Measurements from ENCODE around the gene SPEM3.
A peak's percentile ranks its signal among the peaks of the same experiment; 100 is the strongest.

The SPEM3 gene

DNA sequence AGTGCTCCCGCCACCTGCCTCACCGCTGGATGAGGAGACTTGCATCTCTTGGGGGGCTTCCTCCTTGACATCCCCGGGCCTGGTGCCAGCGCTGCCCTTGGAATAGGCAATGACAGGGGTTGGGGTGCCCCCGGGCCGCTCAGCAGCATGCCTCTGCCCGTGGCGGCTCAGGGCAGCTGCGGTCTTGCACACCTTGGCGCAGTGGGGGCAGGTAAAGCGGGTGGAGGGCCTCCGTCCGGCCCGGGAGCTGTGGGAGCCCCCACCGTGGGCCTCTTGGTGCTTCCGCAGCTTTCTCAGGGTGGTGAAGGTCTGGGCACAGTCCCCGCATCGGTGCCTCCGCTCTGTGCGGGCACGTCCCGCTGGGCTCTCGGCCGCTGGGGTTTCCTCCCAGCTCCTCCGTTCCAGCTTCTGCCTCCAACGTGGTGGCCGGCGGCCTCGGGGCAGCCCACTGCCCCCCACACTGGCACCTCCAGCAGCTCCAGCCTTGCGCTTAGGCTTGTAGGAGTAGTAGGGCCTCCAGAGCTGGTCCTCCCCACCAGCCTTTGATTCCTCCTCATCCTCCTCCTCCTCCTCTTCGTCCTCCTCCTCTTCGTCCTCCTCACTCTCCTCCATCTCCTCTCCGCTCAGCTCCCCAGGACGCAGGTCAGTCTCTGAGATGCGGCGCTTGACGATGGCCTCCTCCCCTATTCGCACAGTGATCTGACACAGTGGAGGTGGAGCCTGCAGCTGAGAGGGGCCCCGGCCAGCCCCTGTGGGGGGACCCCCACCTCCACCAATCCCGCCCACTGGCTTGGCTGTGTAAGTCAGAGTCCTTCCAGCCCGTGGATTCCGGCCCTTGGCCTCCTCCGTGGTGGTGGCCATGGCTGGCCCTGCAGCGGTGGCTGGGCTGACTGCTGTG lies 34.1 kb downstream of the SPEM3 start:
- Histone ChIP-seq H3K36me3 (ENCODE audit: control insufficient read depth in 2 of 2, insufficient read depth in 2 of 2, low read length in 2 of 2) (peaks cover 10 to 20% of the 10 kb centered on the region in 2 donors), H3K4me1 (ENCODE audit: control insufficient read depth in 2 of 2, insufficient read depth in 2 of 2, low read length in 2 of 2) (peaks cover 0 to 3% of the 10 kb centered on the region in 2 donors), H3K9ac (ENCODE audit: low read depth in 1 of 2, low read length in 2 of 2) (no peak overlapping the region), H3K4me3 (ENCODE audit: low read length in 2 of 2) (no peak overlapping the region), H3K27ac (ENCODE audit: low read depth in 2 of 2, low read length in 2 of 2) (no peak overlapping the region), H3K9me3 (ENCODE audit: control insufficient read depth in 2 of 2, low read length in 2 of 2) (no peaks in the 10 kb centered on the region), H3K27me3 (ENCODE audit: control insufficient read depth in 2 of 2, insufficient read depth in 2 of 2, low read length in 2 of 2) (no peaks in the 10 kb centered on the region)

DNA sequence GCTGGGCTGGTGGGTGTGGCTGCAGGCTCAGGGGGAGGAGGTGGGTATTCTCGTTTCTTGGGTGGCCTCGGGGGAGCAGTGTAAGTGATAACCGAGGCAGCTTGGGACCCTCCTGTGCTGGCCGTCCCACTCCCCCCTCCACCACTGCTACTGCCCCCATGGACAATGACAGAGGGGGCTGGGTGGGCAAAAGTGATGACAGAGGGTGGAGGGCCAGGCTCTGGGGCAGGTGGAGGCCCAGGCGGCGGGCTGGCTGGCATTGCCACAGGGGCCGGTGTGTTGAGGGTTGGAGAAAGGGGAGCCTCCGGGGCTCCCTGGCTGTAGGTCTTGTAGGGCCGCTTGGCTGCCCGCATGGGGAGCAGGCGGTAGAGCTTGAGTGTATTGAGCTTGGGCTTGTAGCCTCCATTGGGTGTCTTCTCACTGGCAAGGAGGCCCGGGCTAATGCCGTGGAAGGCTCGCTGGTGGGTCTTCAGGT lies 34.8 kb downstream of the SPEM3 start:
- H3K27ac ChIP-seq (ENCODE audit: low read depth in 2 of 2, low read length in 2 of 2) = no peak overlapping the region
- H3K36me3 ChIP-seq (ENCODE audit: control insufficient read depth in 2 of 2, insufficient read depth in 2 of 2, low read length in 2 of 2) = peaks cover 10 to 20% of the 10 kb centered on the region in 2 donors
- no peaks in the 10 kb centered on the region for H3K27me3 ChIP-seq (ENCODE audit: control insufficient read depth in 2 of 2, insufficient read depth in 2 of 2, low read length in 2 of 2)
- no peak overlapping the region for H3K4me3 ChIP-seq (ENCODE audit: low read length in 2 of 2)
- peaks cover 0 to 3% of the 10 kb centered on the region in 2 donors for H3K4me1 ChIP-seq (ENCODE audit: control insufficient read depth in 2 of 2, insufficient read depth in 2 of 2, low read length in 2 of 2)
- H3K9me3 ChIP-seq (ENCODE audit: control insufficient read depth in 2 of 2, low read length in 2 of 2) = no peaks in the 10 kb centered on the region
- no peak overlapping the region for H3K9ac ChIP-seq (ENCODE audit: low read depth in 1 of 2, low read length in 2 of 2)

DNA sequence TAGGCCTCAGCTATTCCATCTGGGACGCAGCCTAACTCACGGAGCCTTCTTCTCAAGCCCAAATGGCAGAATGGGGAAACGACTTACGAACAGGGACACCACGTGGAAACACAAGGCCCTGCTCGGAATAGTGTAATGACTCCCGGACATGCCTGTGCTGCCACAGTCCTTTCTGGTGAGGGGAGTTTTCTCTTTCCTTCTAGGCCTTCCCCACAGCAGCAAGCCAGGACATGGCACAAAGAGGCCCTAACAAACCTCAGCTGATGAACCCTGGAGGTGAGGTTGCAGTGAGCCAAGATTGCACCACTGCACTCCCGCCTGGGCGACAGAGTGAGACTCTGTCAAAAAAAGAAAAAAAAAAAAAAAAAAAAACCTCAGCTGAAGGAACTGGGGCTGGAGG lies 35.4 kb downstream of the SPEM3 start:
- Histone ChIP-seq H3K9me3 (ENCODE audit: control insufficient read depth in 2 of 2, low read length in 2 of 2) (no peaks in the 10 kb centered on the region), H3K36me3 (ENCODE audit: control insufficient read depth in 2 of 2, insufficient read depth in 2 of 2, low read length in 2 of 2) (peaks cover 10 to 22% of the 10 kb centered on the region in 2 donors)

DNA sequence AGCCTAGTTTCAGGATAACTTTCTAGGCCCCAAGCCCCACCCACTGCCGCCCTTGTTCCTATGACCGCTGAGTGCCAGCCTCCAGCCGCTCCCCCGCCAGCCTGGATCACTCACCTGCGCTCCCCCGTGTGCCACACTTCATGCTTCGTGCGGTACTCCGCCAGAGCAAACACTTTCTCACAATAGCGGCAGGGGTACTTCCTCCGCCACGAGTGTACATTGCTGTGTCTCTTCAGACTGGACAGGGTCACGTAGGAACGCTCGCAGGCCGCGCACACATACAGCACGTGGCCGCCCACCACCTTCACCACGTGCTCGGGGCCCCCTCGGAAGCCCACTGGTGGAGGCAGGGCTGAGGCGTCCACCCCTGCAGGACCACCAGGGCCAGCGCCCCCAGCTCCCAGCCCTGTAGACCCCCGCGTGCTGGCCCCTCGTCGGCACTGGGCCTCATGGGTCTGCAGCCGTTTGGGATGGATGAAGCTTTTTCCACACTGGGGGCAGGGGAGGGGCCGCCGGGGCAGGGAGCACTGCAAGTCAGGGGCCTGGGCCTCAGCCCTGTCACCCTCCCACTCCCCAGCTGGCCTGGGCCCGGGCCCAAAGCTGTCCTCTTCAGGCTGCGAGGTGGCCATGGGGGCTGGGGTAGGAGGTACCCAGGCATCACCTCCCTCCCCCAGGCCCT lies 37.1 kb downstream of the SPEM3 start:
- no peaks in the 10 kb centered on the region for H3K9me3 ChIP-seq (ENCODE audit: control insufficient read depth in 2 of 2, low read length in 2 of 2)
- peaks cover 0 to 3% of the 10 kb centered on the region in 2 donors for H3K4me1 ChIP-seq (ENCODE audit: control insufficient read depth in 2 of 2, insufficient read depth in 2 of 2, low read length in 2 of 2)
- H3K27ac ChIP-seq (ENCODE audit: low read depth in 2 of 2, low read length in 2 of 2) = no peak overlapping the region
- H3K4me3 ChIP-seq (ENCODE audit: low read length in 2 of 2) = no peak overlapping the region
- H3K9ac ChIP-seq (ENCODE audit: low read depth in 1 of 2, low read length in 2 of 2) = no peak overlapping the region
- H3K36me3 ChIP-seq (ENCODE audit: control insufficient read depth in 2 of 2, insufficient read depth in 2 of 2, low read length in 2 of 2) = peaks cover 10 to 22% of the 10 kb centered on the region in 2 donors
- no peaks in the 10 kb centered on the region for H3K27me3 ChIP-seq (ENCODE audit: control insufficient read depth in 2 of 2, insufficient read depth in 2 of 2, low read length in 2 of 2)

More for the DNA sequence above, 35.4 kb downstream of the SPEM3 start:
- H3K4me1 ChIP-seq (ENCODE audit: control insufficient read depth in 2 of 2, insufficient read depth in 2 of 2, low read length in 2 of 2) = peaks cover 0 to 3% of the 10 kb centered on the region in 2 donors
- no peak overlapping the region for H3K9ac ChIP-seq (ENCODE audit: low read depth in 1 of 2, low read length in 2 of 2)
- H3K27me3 ChIP-seq (ENCODE audit: control insufficient read depth in 2 of 2, insufficient read depth in 2 of 2, low read length in 2 of 2) = no peaks in the 10 kb centered on the region
- H3K4me3 ChIP-seq (ENCODE audit: low read length in 2 of 2) = no peak overlapping the region
- H3K27ac ChIP-seq (ENCODE audit: low read depth in 2 of 2, low read length in 2 of 2) = no peak overlapping the region

DNA sequence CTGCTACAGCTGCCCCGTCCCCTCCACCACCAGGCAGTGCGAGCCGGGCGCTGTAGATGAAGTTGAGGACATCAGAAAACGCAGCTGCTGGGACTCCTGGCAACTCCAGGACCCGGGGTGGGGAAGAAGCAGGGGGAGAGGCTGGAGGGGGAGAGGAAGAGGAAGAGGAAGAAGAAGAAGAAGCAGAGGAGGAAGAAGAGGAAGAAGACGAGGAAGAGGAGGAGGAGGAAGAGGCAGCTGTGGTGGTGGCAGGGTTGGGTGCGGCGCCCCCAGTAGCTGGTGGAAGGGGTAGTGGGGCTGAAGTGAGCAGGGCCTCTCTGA lies 37.6 kb downstream of the SPEM3 start:
- Histone ChIP-seq H3K27ac (ENCODE audit: low read depth in 2 of 2, low read length in 2 of 2) (no peak overlapping the region), H3K4me3 (ENCODE audit: low read length in 2 of 2) (no peak overlapping the region), H3K4me1 (ENCODE audit: control insufficient read depth in 2 of 2, insufficient read depth in 2 of 2, low read length in 2 of 2) (peaks cover 0 to 3% of the 10 kb centered on the region in 2 donors), H3K9ac (ENCODE audit: low read depth in 1 of 2, low read length in 2 of 2) (no peak overlapping the region), H3K9me3 (ENCODE audit: control insufficient read depth in 2 of 2, low read length in 2 of 2) (no peaks in the 10 kb centered on the region), H3K36me3 (ENCODE audit: control insufficient read depth in 2 of 2, insufficient read depth in 2 of 2, low read length in 2 of 2) (peaks cover 10 to 22% of the 10 kb centered on the region in 2 donors), H3K27me3 (ENCODE audit: control insufficient read depth in 2 of 2, insufficient read depth in 2 of 2, low read length in 2 of 2) (no peaks in the 10 kb centered on the region)

DNA sequence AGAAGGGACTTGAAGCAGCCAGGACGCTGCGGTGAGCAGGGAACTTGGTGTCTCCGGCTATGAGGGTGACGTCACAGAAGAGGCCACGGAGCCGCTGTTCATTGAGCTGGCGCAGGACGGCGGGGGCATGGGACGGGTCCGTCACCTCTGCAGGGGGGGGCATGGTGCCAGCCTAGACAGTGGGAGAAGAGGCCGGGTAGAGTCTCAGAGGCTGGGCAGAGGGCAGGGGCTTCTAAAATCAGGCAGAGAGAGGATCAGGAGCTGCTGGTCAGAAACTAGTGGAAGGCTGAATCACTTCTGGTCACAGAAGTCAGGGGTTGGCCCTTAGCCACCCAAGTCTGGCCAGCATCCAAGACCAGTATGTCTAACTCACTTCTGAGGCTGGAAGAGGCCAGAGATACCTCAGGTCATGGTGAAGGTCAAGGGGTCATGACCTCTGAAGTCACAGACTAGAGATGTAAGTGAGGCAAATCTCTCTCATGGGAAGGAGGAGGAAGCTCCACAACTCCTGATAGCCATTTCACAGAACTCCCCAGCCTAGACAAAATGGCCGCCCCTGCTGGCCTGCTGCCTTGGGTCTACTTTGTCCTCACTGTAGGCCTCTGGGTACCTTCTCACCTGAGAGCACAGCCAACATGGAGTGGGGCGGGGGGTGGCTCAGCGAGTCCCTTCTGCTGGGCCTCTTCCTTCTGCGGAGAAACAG lies 38.1 kb downstream of the SPEM3 start:
- Histone ChIP-seq H3K4me3 (ENCODE audit: low read length in 2 of 2) (no peak overlapping the region), H3K27me3 (ENCODE audit: control insufficient read depth in 2 of 2, insufficient read depth in 2 of 2, low read length in 2 of 2) (no peaks in the 10 kb centered on the region), H3K4me1 (ENCODE audit: control insufficient read depth in 2 of 2, insufficient read depth in 2 of 2, low read length in 2 of 2) (peaks cover 0 to 3% of the 10 kb centered on the region in 2 donors), H3K36me3 (ENCODE audit: control insufficient read depth in 2 of 2, insufficient read depth in 2 of 2, low read length in 2 of 2) (peaks cover 10 to 22% of the 10 kb centered on the region in 2 donors), H3K9me3 (ENCODE audit: control insufficient read depth in 2 of 2, low read length in 2 of 2) (no peaks in the 10 kb centered on the region), H3K9ac (ENCODE audit: low read depth in 1 of 2, low read length in 2 of 2) (no peak overlapping the region), H3K27ac (ENCODE audit: low read depth in 2 of 2, low read length in 2 of 2) (peak overlapping the region; percentile 5 to 28)

DNA sequence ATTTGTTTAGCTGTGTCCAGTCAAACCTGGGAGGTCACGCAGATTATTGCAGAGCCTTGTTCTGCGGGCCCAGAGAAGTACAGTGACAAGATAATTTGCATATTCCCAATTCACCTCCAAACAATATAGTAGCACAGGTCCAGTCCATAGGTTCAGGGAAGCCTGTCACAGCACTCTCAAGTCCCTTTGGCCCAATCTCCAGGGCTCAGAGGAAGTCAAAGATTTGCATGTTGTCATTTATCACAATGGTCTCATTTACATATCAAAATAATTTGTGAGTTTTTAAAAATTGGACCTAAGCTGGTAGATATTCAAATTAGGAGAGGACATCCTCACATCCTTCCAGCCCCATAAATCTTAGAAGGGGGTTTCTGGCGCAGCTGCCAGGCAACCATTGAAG lies 38.8 kb downstream of the SPEM3 start:
- peaks cover 10 to 21% of the 10 kb centered on the region in 2 donors for H3K36me3 ChIP-seq (ENCODE audit: control insufficient read depth in 2 of 2, insufficient read depth in 2 of 2, low read length in 2 of 2)
- H3K9me3 ChIP-seq (ENCODE audit: control insufficient read depth in 2 of 2, low read length in 2 of 2) = no peaks in the 10 kb centered on the region
- H3K9ac ChIP-seq (ENCODE audit: low read depth in 1 of 2, low read length in 2 of 2) = no peak overlapping the region
- peaks cover 0 to 3% of the 10 kb centered on the region in 2 donors for H3K4me1 ChIP-seq (ENCODE audit: control insufficient read depth in 2 of 2, insufficient read depth in 2 of 2, low read length in 2 of 2)
- no peaks in the 10 kb centered on the region for H3K27me3 ChIP-seq (ENCODE audit: control insufficient read depth in 2 of 2, insufficient read depth in 2 of 2, low read length in 2 of 2)
- no peak overlapping the region for H3K4me3 ChIP-seq (ENCODE audit: low read length in 2 of 2)
- no peak overlapping the region for H3K27ac ChIP-seq (ENCODE audit: low read depth in 2 of 2, low read length in 2 of 2)

DNA sequence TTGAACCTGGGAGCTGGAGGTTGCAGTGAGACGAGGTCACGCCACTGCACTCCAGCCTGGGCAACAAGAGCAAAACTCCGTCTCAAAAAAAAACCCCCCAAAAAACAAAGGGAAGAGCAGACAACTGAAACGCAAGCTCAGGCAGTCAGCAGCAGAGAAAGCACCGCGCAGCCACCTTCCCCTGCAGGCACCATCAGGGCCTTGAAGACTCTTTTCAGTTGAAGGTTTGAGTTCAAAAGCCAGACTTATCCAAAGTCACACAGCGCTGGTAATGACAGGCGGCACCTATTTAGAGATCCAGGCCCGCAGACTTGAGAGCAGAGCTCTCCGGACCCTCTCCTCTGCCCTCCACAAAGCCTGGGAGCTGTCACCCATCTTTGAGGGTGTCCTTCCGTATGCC lies 39.6 kb downstream of the SPEM3 start:
- Histone ChIP-seq H3K4me1 (ENCODE audit: control insufficient read depth in 2 of 2, insufficient read depth in 2 of 2, low read length in 2 of 2) (peaks cover 0 to 3% of the 10 kb centered on the region in 2 donors), H3K27ac (ENCODE audit: low read depth in 2 of 2, low read length in 2 of 2) (no peak overlapping the region)

DNA sequence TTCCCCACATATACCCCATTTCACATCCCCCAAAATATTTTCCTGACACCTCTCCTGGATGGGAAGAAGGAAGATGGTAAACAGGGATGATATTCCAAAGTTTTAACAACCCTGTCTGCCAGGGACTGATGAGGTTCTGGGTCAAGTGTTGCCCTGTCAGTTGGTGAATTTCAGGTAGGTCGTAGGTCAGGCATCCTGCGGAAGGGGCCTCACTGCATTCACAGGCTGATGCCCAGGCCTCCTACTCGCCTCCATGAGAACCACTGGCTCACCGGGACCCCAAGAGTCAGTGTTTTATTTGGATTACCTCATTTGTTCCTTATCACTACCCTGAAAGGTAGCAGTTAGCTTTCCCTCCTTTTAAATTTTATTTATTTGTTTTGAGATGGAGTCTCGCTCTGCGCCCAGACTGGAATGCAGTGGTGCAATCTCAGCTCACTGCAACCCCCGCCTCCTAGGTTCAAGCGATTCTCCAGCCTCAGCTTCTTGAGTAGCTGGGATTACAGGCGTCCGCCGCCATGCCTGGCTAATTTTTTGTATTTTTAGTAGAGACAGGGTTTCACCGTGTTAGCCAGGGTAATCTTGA lies 40.2 kb downstream of the SPEM3 start:
- H3K27me3 ChIP-seq (ENCODE audit: control insufficient read depth in 2 of 2, insufficient read depth in 2 of 2, low read length in 2 of 2) = no peaks in the 10 kb centered on the region
- H3K4me3 ChIP-seq (ENCODE audit: low read length in 2 of 2) = no peak overlapping the region
- peaks cover 0 to 3% of the 10 kb centered on the region in 2 donors for H3K4me1 ChIP-seq (ENCODE audit: control insufficient read depth in 2 of 2, insufficient read depth in 2 of 2, low read length in 2 of 2)
- H3K9ac ChIP-seq (ENCODE audit: low read depth in 1 of 2, low read length in 2 of 2) = no peak overlapping the region
- no peaks in the 10 kb centered on the region for H3K9me3 ChIP-seq (ENCODE audit: control insufficient read depth in 2 of 2, low read length in 2 of 2)
- H3K27ac ChIP-seq (ENCODE audit: low read depth in 2 of 2, low read length in 2 of 2) = no peak overlapping the region
- peaks cover 3 to 12% of the 10 kb centered on the region in 2 donors for H3K36me3 ChIP-seq (ENCODE audit: control insufficient read depth in 2 of 2, insufficient read depth in 2 of 2, low read length in 2 of 2)

More for the DNA sequence above, 39.6 kb downstream of the SPEM3 start:
- Histone ChIP-seq H3K9me3 (ENCODE audit: control insufficient read depth in 2 of 2, low read length in 2 of 2) (no peaks in the 10 kb centered on the region), H3K36me3 (ENCODE audit: control insufficient read depth in 2 of 2, insufficient read depth in 2 of 2, low read length in 2 of 2) (peaks cover 6 to 16% of the 10 kb centered on the region in 2 donors), H3K9ac (ENCODE audit: low read depth in 1 of 2, low read length in 2 of 2) (no peak overlapping the region), H3K4me3 (ENCODE audit: low read length in 2 of 2) (no peak overlapping the region), H3K27me3 (ENCODE audit: control insufficient read depth in 2 of 2, insufficient read depth in 2 of 2, low read length in 2 of 2) (no peaks in the 10 kb centered on the region)

Measured in mucosa of rectum (tissue), 2 donors.